Cerebellar nuclear complex (tissue), 1 donor: ENCODE data around the gene TRDN.
"Not testable (repeated sequence)": the region's sequence is repeated elsewhere in the genome, so short reads cannot be mapped to it uniquely, and the experiment has no call there.

ENCODE experiments used
- DNase-seq, 2 experiments: peaks; one replicate each; lab custom pipeline; 2025; lab: John Stamatoyannopoulos, UW

Gene TRDN

GRCh38 chr6:123295181-123295580 is 341.6 kb downstream of the TRDN start:
- DNase-seq = no peak

- no peak for DNase-seq
These were observed 348.1 kb downstream of the TRDN start for GRCh38 chr6:123288649-123289048.

GRCh38 chr6:123276546-123276980 is 360.2 kb downstream of the TRDN start:
- DNase-seq = no peak

GRCh38 chr6:123263981-123264380 is 372.8 kb downstream of the TRDN start:
- no peak for DNase-seq

- no peak for DNase-seq
These were observed 396.1 kb downstream of the TRDN start for GRCh38 chr6:123240626-123241025.

- no peak for DNase-seq
These were observed 403.4 kb downstream of the TRDN start for GRCh38 chr6:123233336-123233735.

GRCh38 chr6:123227789-123228188 is 409.0 kb downstream of the TRDN start:
- DNase-seq = not testable (repeated sequence)

GRCh38 chr6:123226398-123226797 is 410.4 kb downstream of the TRDN start:
- no peak for DNase-seq

GRCh38 chr6:123224077-123224476 is 412.7 kb downstream of the TRDN start:
- DNase-seq = no peak

- no peak for DNase-seq
These were observed 413.3 kb downstream of the TRDN start for GRCh38 chr6:123223461-123223860.

GRCh38 chr6:123215211-123215610 is 421.5 kb downstream of the TRDN start:
- no peak for DNase-seq

- DNase-seq = no peak
These were observed 422.3 kb downstream of the TRDN start for GRCh38 chr6:123214433-123214832.

GRCh38 chr6:123213921-123214320 is 422.8 kb downstream of the TRDN start:
- DNase-seq = no peak

GRCh38 chr6:123211777-123212545 is 424.8 kb downstream of the TRDN start:
- no peak for DNase-seq

- DNase-seq = no peak
These were observed 426.1 kb downstream of the TRDN start for GRCh38 chr6:123210645-123211044.

- DNase-seq = no peak
These were observed 428.7 kb downstream of the TRDN start for GRCh38 chr6:123207967-123208510.

- no peak for DNase-seq
These were observed 432.8 kb downstream of the TRDN start for GRCh38 chr6:123203928-123204327.

GRCh38 chr6:123201869-123202372 is 434.8 kb downstream of the TRDN start:
- no peak for DNase-seq

- no peak for DNase-seq
These were observed 443.5 kb downstream of the TRDN start for GRCh38 chr6:123193298-123193697.

- no peak for DNase-seq
These were observed 446.9 kb downstream of the TRDN start for GRCh38 chr6:123189816-123190215.

GRCh38 chr6:123182998-123183397 is 453.8 kb downstream of the TRDN start:
- DNase-seq = no peak

- no peak for DNase-seq
These were observed 460.0 kb downstream of the TRDN start for GRCh38 chr6:123176706-123177105.

GRCh38 chr6:123171341-123172115 is 465.2 kb downstream of the TRDN start:
- DNase-seq = no peak
